Peyer's patch (tissue), 4 donors: ENCODE measurements around the gene ZFYVE1.

Experiments
- CTCF ChIP-seq, 6 experiments: fragments of 450-650 bp in 4 of 6; fragments of 200-600 bp in 2 of 6; sonication (generic) in 1 of 6; IDR thresholded peaks; one replicate each; pipeline ENCODE4 v1.5.1; 2017 to 2019; ENCODE audit warnings: antibody characterized with exemption in 6 of 6, mild to moderate bottlenecking in 3 of 6, moderate library complexity in 1 of 6
- POLR2A ChIP-seq, 2 donors: fragments of 450-650 bp; IDR thresholded peaks; one replicate each; pipeline ENCODE4 v1.5.1; 2017; ENCODE audit warnings: antibody characterized with exemption in 2 of 2, mild to moderate bottlenecking in 2 of 2, moderate library complexity in 2 of 2

- no peak for TF ChIP-seq CTCF (IDR thresholded peaks at IDR 0.05)
- no peak for TF ChIP-seq POLR2A (IDR thresholded peaks at IDR 0.05)
Measured at GRCh38 chr14:72928872-72929271, 98.0 kb downstream of the ZFYVE1 start.
